DOHH2 (cell line): Measurements from ENCODE around the gene KLHL18.
A peak's percentile ranks its signal among the peaks of the same experiment; 100 is the strongest.
"Not testable (repeated sequence)": the region's sequence is repeated elsewhere in the genome, so short reads cannot be mapped to it uniquely, and the experiment has no call there.

Source experiments
- H3F3A ChIP-seq: fragments of 200-600 bp; sonication (generic), shearing (Covaris generic); 2 replicates; pipeline ENCODE4 v1.6.0; 2016; ENCODE audit warnings: antibody characterized with exemption, mild to moderate bottlenecking; ENCODE audit not compliant: control insufficient read depth, insufficient read depth
- H3K27ac ChIP-seq: fragments of 200-600 bp; sonication (generic); 2 replicates; pipeline ENCODE4 v1.5.1; 2014; ENCODE audit warnings: low read depth, mild to moderate bottlenecking, low read length, moderate library complexity
- H3K27me3 ChIP-seq: fragments of 200-600 bp; sonication (generic); 2 replicates; pipeline ENCODE4 v1.6.1; 2014; ENCODE audit warnings: mild to moderate bottlenecking, low read length, mixed read lengths; ENCODE audit not compliant: control insufficient read depth
- H3K36me3 ChIP-seq: fragments of 200-600 bp; sonication (generic); 2 replicates; pipeline ENCODE4 v1.6.1; 2014; ENCODE audit warnings: mild to moderate bottlenecking, low read length, moderate library complexity, mixed read lengths; ENCODE audit not compliant: control insufficient read depth
- H3K4me1 ChIP-seq: fragments of 200-600 bp; sonication (generic); 2 replicates; pipeline ENCODE4 v1.6.1; 2014; ENCODE audit warnings: mild to moderate bottlenecking, low read length, mixed read lengths; ENCODE audit not compliant: control insufficient read depth
- H3K4me2 ChIP-seq: fragments of 200-600 bp; sonication (generic); 2 replicates; pipeline ENCODE4 v1.6.0; 2014; ENCODE audit warnings: mild to moderate bottlenecking, low read length, moderate library complexity
- H3K4me3 ChIP-seq: fragments of 200-600 bp; sonication (generic); 2 replicates; pipeline ENCODE4 v1.5.1; 2014; ENCODE audit warnings: mild to moderate bottlenecking, low read length, mixed read lengths
- H3K79me2 ChIP-seq: fragments of 200-600 bp; sonication (generic); 2 replicates; pipeline ENCODE4 v1.6.1; 2014; ENCODE audit warnings: mild to moderate bottlenecking, low read length, mixed read lengths; ENCODE audit not compliant: control insufficient read depth
- H3K9me2 ChIP-seq: fragments of 200-600 bp; sonication (generic); replicated peaks from 2 replicates; pipeline ENCODE4 v1.6.1; 2014; ENCODE audit warnings: mild to moderate bottlenecking, low read length, mixed read lengths; ENCODE audit not compliant: control insufficient read depth
- H3K9me3 ChIP-seq: fragments of 200-600 bp; sonication (generic); 2 replicates; pipeline ENCODE4 v1.6.1; 2014; ENCODE audit warnings: antibody characterized with exemption, low read length, mixed read lengths; ENCODE audit not compliant: control insufficient read depth, insufficient read depth
- H4K20me1 ChIP-seq: fragments of 200-600 bp; sonication (generic); 2 replicates; pipeline ENCODE4 v1.6.0; 2014; ENCODE audit warnings: low read depth, mild to moderate bottlenecking, antibody characterized with exemption, low read length, moderate library complexity; ENCODE audit not compliant: control insufficient read depth, insufficient read depth
- CTCF ChIP-seq: fragments of 200-600 bp; sonication (generic); IDR thresholded peaks from one replicate; pipeline ENCODE4 v1.5.1; 2014; ENCODE audit warnings: antibody characterized with exemption, mild to moderate bottlenecking, low read depth, low read length; ENCODE audit not compliant: poor library complexity, severe bottlenecking
- EZH2phosphoT487 ChIP-seq: fragments of 200-600 bp; sonication (generic); IDR thresholded peaks from 2 replicates; pipeline ENCODE4 v1.6.1; 2017; ENCODE audit warnings: borderline replicate concordance, mild to moderate bottlenecking, antibody characterized with exemption, low read length, moderate library complexity, mixed read lengths

The KLHL18 gene

GRCh38 chr3:47247131-47248064 lies 35.3 kb upstream of the KLHL18 start:
- H3K27ac ChIP-seq: no peak overlapping the region
- H3K79me2 ChIP-seq: no peaks in the 10 kb centered on the region
- no peak overlapping the region for H3K4me3 ChIP-seq
- no peaks in the 10 kb centered on the region for H3F3A ChIP-seq
- H3K9me3 ChIP-seq: no peaks in the 10 kb centered on the region
- H3K27me3 ChIP-seq: no peaks in the 10 kb centered on the region
- TF ChIP-seq CTCF: no peak
- TF ChIP-seq EZH2phosphoT487: no peak
- H3K4me1 ChIP-seq: no peaks in the 10 kb centered on the region
- H4K20me1 ChIP-seq: no peaks in the 10 kb centered on the region
- H3K36me3 ChIP-seq: no peaks in the 10 kb centered on the region
- H3K9me2 ChIP-seq: no peaks in the 10 kb centered on the region
- H3K4me2 ChIP-seq: no peak overlapping the region

GRCh38 chr3:47250309-47251060 lies 32.3 kb upstream of the KLHL18 start:
- Histone ChIP-seq H3K9me2 (no peaks in the 10 kb centered on the region), H3K4me2 (no peak overlapping the region), H3K4me1 (no peaks in the 10 kb centered on the region), H3K4me3 (no peak overlapping the region), H3F3A (no peaks in the 10 kb centered on the region), H3K27me3 (no peaks in the 10 kb centered on the region), H3K27ac (no peak overlapping the region), H3K79me2 (no peaks in the 10 kb centered on the region), H3K9me3 (no peaks in the 10 kb centered on the region), H3K36me3 (no peaks in the 10 kb centered on the region), H4K20me1 (no peaks in the 10 kb centered on the region)
- no peak for TF ChIP-seq EZH2phosphoT487
- TF ChIP-seq CTCF: peak; percentile 72

- not testable (repeated sequence) for H4K20me1 ChIP-seq, H3F3A ChIP-seq, H3K9me2 ChIP-seq, H3K4me2 ChIP-seq, H3K36me3 ChIP-seq, H3K4me1 ChIP-seq, H3K27me3 ChIP-seq, H3K79me2 ChIP-seq, H3K27ac ChIP-seq, H3K9me3 ChIP-seq, H3K4me3 ChIP-seq
These were observed 31.7 kb upstream of the KLHL18 start for GRCh38 chr3:47251085-47251484.

GRCh38 chr3:47251689-47252088 lies 31.1 kb upstream of the KLHL18 start:
- no peaks in the 10 kb centered on the region for H4K20me1 ChIP-seq
- H3K79me2 ChIP-seq: no peaks in the 10 kb centered on the region
- no peaks in the 10 kb centered on the region for H3K36me3 ChIP-seq
- no peaks in the 10 kb centered on the region for H3K9me3 ChIP-seq
- no peak overlapping the region for H3K27ac ChIP-seq
- no peak overlapping the region for H3K4me2 ChIP-seq
- H3K4me1 ChIP-seq: no peaks in the 10 kb centered on the region
- no peaks in the 10 kb centered on the region for H3F3A ChIP-seq
- H3K4me3 ChIP-seq: no peak overlapping the region
- no peaks in the 10 kb centered on the region for H3K9me2 ChIP-seq
- H3K27me3 ChIP-seq: no peaks in the 10 kb centered on the region
- TF ChIP-seq CTCF: no peak
- TF ChIP-seq EZH2phosphoT487: no peak

GRCh38 chr3:47256331-47256730 lies 26.4 kb upstream of the KLHL18 start:
- not testable (repeated sequence) for H3K9me2 ChIP-seq, H3K4me1 ChIP-seq, H3K36me3 ChIP-seq, H4K20me1 ChIP-seq, H3K27ac ChIP-seq, H3K79me2 ChIP-seq, H3F3A ChIP-seq, H3K4me3 ChIP-seq, H3K27me3 ChIP-seq, H3K9me3 ChIP-seq, H3K4me2 ChIP-seq
